Measurements from ENCODE around the gene DENND1B.
"Not testable (repeated sequence)": the region's sequence is repeated elsewhere in the genome, so short reads cannot be mapped to it uniquely, and the experiment has no call there.

The DENND1B gene

GRCh38 chr1:197750366-197750765 is 24.9 kb downstream of the DENND1B start:
- DNase-seq (ENCODE audit: low read depth in 1 of 2, low spot score in 1 of 2), result no peak

GRCh38 chr1:197745911-197746310 is 29.4 kb downstream of the DENND1B start:
- no peak for DNase-seq (ENCODE audit: low read depth in 1 of 2, low spot score in 1 of 2)

GRCh38 chr1:197744979-197745378 is 30.3 kb downstream of the DENND1B start:
- DNase-seq (ENCODE audit: low read depth in 1 of 2, low spot score in 1 of 2), result no peak

GRCh38 chr1:197743578-197743977 is 31.7 kb downstream of the DENND1B start:
- DNase-seq (ENCODE audit: low read depth in 1 of 2, low spot score in 1 of 2), result no peak

GRCh38 chr1:197740992-197741391 is 34.3 kb downstream of the DENND1B start:
- DNase-seq (ENCODE audit: low read depth in 1 of 2, low spot score in 1 of 2), result no peak

GRCh38 chr1:197738927-197739326 is 36.4 kb downstream of the DENND1B start:
- DNase-seq (ENCODE audit: low read depth in 1 of 2, low spot score in 1 of 2), result no peak

- DNase-seq (ENCODE audit: low read depth in 1 of 2, low spot score in 1 of 2), result no peak
Measured at GRCh38 chr1:197737916-197738315, 37.4 kb downstream of the DENND1B start.

- no peak for DNase-seq (ENCODE audit: low read depth in 1 of 2, low spot score in 1 of 2)
Measured at GRCh38 chr1:197736685-197737084, 38.6 kb downstream of the DENND1B start.

GRCh38 chr1:197735461-197735860 is 39.8 kb downstream of the DENND1B start:
- no peak for DNase-seq (ENCODE audit: low read depth in 1 of 2, low spot score in 1 of 2)

GRCh38 chr1:197733324-197733723 is 42.0 kb downstream of the DENND1B start:
- DNase-seq (ENCODE audit: low read depth in 1 of 2, low spot score in 1 of 2), result no peak

GRCh38 chr1:197732187-197732586 is 43.1 kb downstream of the DENND1B start:
- no peak for DNase-seq (ENCODE audit: low read depth in 1 of 2, low spot score in 1 of 2)

- no peak for DNase-seq (ENCODE audit: low read depth in 1 of 2, low spot score in 1 of 2)
Measured at GRCh38 chr1:197731449-197731848, 43.8 kb downstream of the DENND1B start.

GRCh38 chr1:197725976-197726375 is 49.3 kb downstream of the DENND1B start:
- no peak for DNase-seq (ENCODE audit: low read depth in 1 of 2, low spot score in 1 of 2)

GRCh38 chr1:197725044-197725443 is 50.2 kb downstream of the DENND1B start:
- DNase-seq (ENCODE audit: low read depth in 1 of 2, low spot score in 1 of 2), result no peak

- DNase-seq (ENCODE audit: low read depth in 1 of 2, low spot score in 1 of 2), result no peak
Measured at GRCh38 chr1:197715806-197716205, 59.5 kb downstream of the DENND1B start.

GRCh38 chr1:197706601-197707000 is 68.7 kb downstream of the DENND1B start:
- no peak for DNase-seq (ENCODE audit: low read depth in 1 of 2, low spot score in 1 of 2)

GRCh38 chr1:197705941-197706340 is 69.3 kb downstream of the DENND1B start:
- no peak for DNase-seq (ENCODE audit: low read depth in 1 of 2, low spot score in 1 of 2)

GRCh38 chr1:197700688-197701087 is 74.6 kb downstream of the DENND1B start:
- DNase-seq (ENCODE audit: low read depth in 1 of 2, low spot score in 1 of 2), result not testable (repeated sequence)

GRCh38 chr1:197696372-197696771 is 78.9 kb downstream of the DENND1B start:
- DNase-seq (ENCODE audit: low read depth in 1 of 2, low spot score in 1 of 2), result no peak

- no peak for DNase-seq (ENCODE audit: low read depth in 1 of 2, low spot score in 1 of 2)
Measured at GRCh38 chr1:197695961-197696360, 79.3 kb downstream of the DENND1B start.

- DNase-seq (ENCODE audit: low read depth in 1 of 2, low spot score in 1 of 2), result no peak
Measured at GRCh38 chr1:197692965-197693364, 82.3 kb downstream of the DENND1B start.

GRCh38 chr1:197691816-197692215 is 83.5 kb downstream of the DENND1B start:
- no peak for DNase-seq (ENCODE audit: low read depth in 1 of 2, low spot score in 1 of 2)

- no peak for DNase-seq (ENCODE audit: low read depth in 1 of 2, low spot score in 1 of 2)
Measured at GRCh38 chr1:197690074-197690473, 85.2 kb downstream of the DENND1B start.

- no peak for DNase-seq (ENCODE audit: low read depth in 1 of 2, low spot score in 1 of 2)
Measured at GRCh38 chr1:197688233-197688632, 87.0 kb downstream of the DENND1B start.
